T-helper 1 cell treated with Interleukin-12 subunit alpha and Interleukin-12 subunit beta and Interleukin-4 antibody, amounts not matched to agents 30 ng/mL and 1 ng/mL, for 36 hours (primary cell): ENCODE data around the gene ATP8B4. TPM values are rescaled to one million over a fixed set of nuclear protein-coding genes. Genes with fewer than 3 reads are reported as not detected.

Experiments
- intact Hi-C: fragments of 100-400 bp; cut with micrococcal nuclease; formaldehyde crosslinking; loops from one replicate; pipeline ENCODE4 v1.15.1; 2024
- total RNA-seq: library from RNA; stranded (reverse); gene quantifications from 2 replicates; pipeline ENCODE4 v1.2.3, GENCODE V29; 2022

ATP8B4 gene
- total RNA-seq, 1 donor from 2014 or later: 51.8 TPM

GRCh38 chr15:49902685-49903501 is 216.1 kb downstream of the ATP8B4 start:
- intact Hi-C loops: no loop called here

GRCh38 chr15:49901996-49902684 is 216.9 kb downstream of the ATP8B4 start:
- intact Hi-C loops: no loop called here

GRCh38 chr15:49901321-49901720 is 217.7 kb downstream of the ATP8B4 start:
- intact Hi-C loops: no loop called here

- intact Hi-C loops: no loop called here
Measured at GRCh38 chr15:49900903-49901235, 218.2 kb downstream of the ATP8B4 start.

- intact Hi-C loops: no loop called here
Measured at GRCh38 chr15:49900006-49900902, 218.8 kb downstream of the ATP8B4 start.

- intact Hi-C loops: no loop called here
Measured at GRCh38 chr15:49898575-49899283, 220.3 kb downstream of the ATP8B4 start.

GRCh38 chr15:49898097-49898496 is 220.9 kb downstream of the ATP8B4 start:
- intact Hi-C loops: no loop called here

- intact Hi-C loops: no loop called here
Measured at GRCh38 chr15:49895347-49896223, 223.4 kb downstream of the ATP8B4 start.

GRCh38 chr15:49890689-49891088 is 228.3 kb downstream of the ATP8B4 start:
- intact Hi-C loops: no loop called here

- intact Hi-C loops: no loop called here
Measured at GRCh38 chr15:49889536-49889935, 229.5 kb downstream of the ATP8B4 start.

GRCh38 chr15:49888734-49889133 is 230.3 kb downstream of the ATP8B4 start:
- intact Hi-C loops: no loop called here

- intact Hi-C loops: no loop called here
Measured at GRCh38 chr15:49888323-49888693, 230.7 kb downstream of the ATP8B4 start.

GRCh38 chr15:49887659-49888322 is 231.2 kb downstream of the ATP8B4 start:
- intact Hi-C loops: no loop called here

GRCh38 chr15:49883121-49883520 is 235.9 kb downstream of the ATP8B4 start:
- intact Hi-C loops: no loop called here

GRCh38 chr15:49881866-49882265 is 237.2 kb downstream of the ATP8B4 start:
- intact Hi-C loops: no loop called here

- intact Hi-C loops: no loop called here
Measured at GRCh38 chr15:49881433-49881832, 237.6 kb downstream of the ATP8B4 start.

GRCh38 chr15:49877873-49878521 is 241.0 kb downstream of the ATP8B4 start:
- intact Hi-C loops: loop anchor here (2.0 to 10.0 kb wide), 5 partner anchors 124 to 643 kb away; no protein-coding TSS in a partner anchor

GRCh38 chr15:49877117-49877872 is 241.7 kb downstream of the ATP8B4 start:
- intact Hi-C loops: loop anchor here (2.0 to 10.0 kb wide), 5 partner anchors 125 to 642 kb away; no protein-coding TSS in a partner anchor
